Spinal cord (tissue), 10 donors: ENCODE data around the gene CCT3. TPM values are rescaled to one million over a fixed set of nuclear protein-coding genes. Genes with fewer than 3 reads are reported as not detected.
"Not testable (repeated sequence)": the region's sequence is repeated elsewhere in the genome, so short reads cannot be mapped to it uniquely, and the experiment has no call there.

Source experiments
- DNase-seq, 6 donors: peaks; one replicate each; pipeline versions ENCODE4 v3.0.0 to v3.0.0-alpha.2; 2013 to 2015; ENCODE audit warnings: low spot score in 6 of 6, low read depth in 4 of 6
- H3K27ac ChIP-seq: one replicate; pipeline ENCODE4 v1.5.1; 2013; ENCODE audit warnings: low read depth, low read length, control low read depth
- H3K27me3 ChIP-seq: one replicate; pipeline ENCODE4 v1.6.1; 2013; ENCODE audit warnings: low read length; ENCODE audit not compliant: control insufficient read depth, insufficient read depth
- H3K36me3 ChIP-seq: one replicate; pipeline ENCODE4 v1.6.1; 2013; ENCODE audit warnings: low read length; ENCODE audit not compliant: control insufficient read depth, insufficient read depth
- H3K4me1 ChIP-seq: one replicate; pipeline ENCODE4 v1.6.1; 2013; ENCODE audit warnings: low read length; ENCODE audit not compliant: control insufficient read depth, insufficient read depth
- H3K4me3 ChIP-seq: one replicate; pipeline ENCODE4 v1.5.1; 2013; ENCODE audit warnings: low read depth, low read length, control low read depth
- H3K9me3 ChIP-seq: one replicate; pipeline ENCODE4 v1.6.1; 2013; ENCODE audit warnings: low read length; ENCODE audit not compliant: control insufficient read depth, insufficient read depth
- WGBS: methylation state at CpG from one replicate; pipeline ENCODE4 v1.1.5; 2013; ENCODE audit warnings: missing lambda C conversion rate; ENCODE audit not compliant: insufficient coverage; 5-methylcytosine and 5-hydroxymethylcytosine counted together
- polyA plus RNA-seq, 2 donors: library from polyadenylated mRNA; unstranded; fragments of 120-200 nt; gene quantifications; one replicate each; pipeline ENCODE4 v1.2.1, GENCODE V29; 2013; ENCODE audit not compliant: insufficient read length in 2 of 2
- total RNA-seq, 2 donors: library from RNA; depleted of rRNA in 1 of 2; stranded (reverse); fragments of 120-200 nt in 1 of 2; fragments of >200 nt in 1 of 2; gene quantifications; one replicate each; pipeline versions ENCODE4 v1.2.3 to v1.2.4, GENCODE V29; 2013 to 2014
- donor health status: healthy.

The CCT3 gene
- total and polyA plus RNA-seq, 4 donors: 231 to 258 (median 249) TPM

- H3K4me1 ChIP-seq: peaks cover 23% of the 10 kb centered on the region
- DNase-seq: peak in 5 of 6 donors; percentile 62 to 91 (median 78)
- WGBS: 38% methylated on average over 1 of the region's 1 CpG
- no peaks in the 10 kb centered on the region for H3K36me3 ChIP-seq
- no peaks in the 10 kb centered on the region for H3K9me3 ChIP-seq
- H3K4me3 ChIP-seq: no peak overlapping the region
- H3K27me3 ChIP-seq: peaks cover 9% of the 10 kb centered on the region
- H3K27ac ChIP-seq: peak overlapping the region; percentile 61
Observed at GRCh38 chr1:156358641-156359040, 20.5 kb upstream of the CCT3 start.

GRCh38 chr1:156357977-156358376 is 19.9 kb upstream of the CCT3 start:
- no peaks in the 10 kb centered on the region for H3K36me3 ChIP-seq
- no peak for DNase-seq
- H3K4me3 ChIP-seq: no peak overlapping the region
- H3K9me3 ChIP-seq: no peaks in the 10 kb centered on the region
- no CpG with 5 or more reads among the region's 2 CpGs for WGBS
- no peak overlapping the region for H3K27ac ChIP-seq
- H3K27me3 ChIP-seq: peaks cover 9% of the 10 kb centered on the region
- peaks cover 23% of the 10 kb centered on the region for H3K4me1 ChIP-seq

- Histone ChIP-seq H3K4me1 (peaks cover 23% of the 10 kb centered on the region), H3K4me3 (no peak overlapping the region), H3K36me3 (no peaks in the 10 kb centered on the region), H3K9me3 (no peaks in the 10 kb centered on the region), H3K27ac (no peak overlapping the region), H3K27me3 (peaks cover 9% of the 10 kb centered on the region)
- 13% methylated on average over 20 of the region's 22 CpGs for WGBS
- DNase-seq: peak in 2 of 6 donors; percentile 35 to 60
Observed at GRCh38 chr1:156356875-156357534, 18.9 kb upstream of the CCT3 start.

GRCh38 chr1:156356262-156356874 is 18.3 kb upstream of the CCT3 start:
- 84% methylated on average over 4 of the region's 6 CpGs for WGBS
- Histone ChIP-seq H3K27me3 (peaks cover 9% of the 10 kb centered on the region), H3K36me3 (no peaks in the 10 kb centered on the region), H3K27ac (no peak overlapping the region), H3K4me3 (no peak overlapping the region), H3K9me3 (no peaks in the 10 kb centered on the region), H3K4me1 (peaks cover 23% of the 10 kb centered on the region)
- no peak for DNase-seq

- 90% methylated on average over 9 of the region's 13 CpGs for WGBS
- H3K27ac ChIP-seq, H3K4me1 ChIP-seq: not testable (repeated sequence)
Observed at GRCh38 chr1:156352481-156352880, 14.4 kb upstream of the CCT3 start.

GRCh38 chr1:156347331-156347730 is 9.2 kb upstream of the CCT3 start:
- H3K9me3 ChIP-seq: no peaks in the 10 kb centered on the region
- peak in 1 of 6 donors; percentile 22 for DNase-seq
- no peaks in the 10 kb centered on the region for H3K36me3 ChIP-seq
- H3K27me3 ChIP-seq: no peaks in the 10 kb centered on the region
- H3K4me1 ChIP-seq: no peaks in the 10 kb centered on the region
- WGBS: 100% methylated on average over 1 of the region's 4 CpGs
- no peak overlapping the region for H3K27ac ChIP-seq
- no peak overlapping the region for H3K4me3 ChIP-seq

More at GRCh38 chr1:156352481-156352880, 14.4 kb upstream of the CCT3 start:
- DNase-seq, H3K27me3 ChIP-seq, H3K9me3 ChIP-seq, H3K36me3 ChIP-seq, H3K4me3 ChIP-seq: not testable (repeated sequence)

GRCh38 chr1:156346636-156347035 is 8.5 kb upstream of the CCT3 start:
- no peaks in the 10 kb centered on the region for H3K36me3 ChIP-seq
- H3K4me3 ChIP-seq: no peak overlapping the region
- DNase-seq: peak in 1 of 6 donors; percentile 37
- H3K4me1 ChIP-seq: no peaks in the 10 kb centered on the region
- no peak overlapping the region for H3K27ac ChIP-seq
- no peaks in the 10 kb centered on the region for H3K27me3 ChIP-seq
- H3K9me3 ChIP-seq: no peaks in the 10 kb centered on the region
- WGBS: 14% methylated on average over 1 of the region's 2 CpGs

- not testable (repeated sequence) for DNase-seq, H3K4me1 ChIP-seq, H3K9me3 ChIP-seq, H3K27ac ChIP-seq, H3K36me3 ChIP-seq, H3K4me3 ChIP-seq, H3K27me3 ChIP-seq
- WGBS: no CpG with 5 or more reads among the region's 2 CpGs
Observed at GRCh38 chr1:156346035-156346434, 7.9 kb upstream of the CCT3 start.

- no CpG with 5 or more reads among the region's 3 CpGs for WGBS
- Histone ChIP-seq H3K9me3 (no peaks in the 10 kb centered on the region), H3K27ac (no peak overlapping the region), H3K4me1 (no peaks in the 10 kb centered on the region), H3K27me3 (no peaks in the 10 kb centered on the region), H3K4me3 (no peak overlapping the region), H3K36me3 (no peaks in the 10 kb centered on the region)
- no peak for DNase-seq
Observed at GRCh38 chr1:156344409-156344808, 6.3 kb upstream of the CCT3 start.
